ENCODE measurements around the gene AKR1C2.
"Not testable (repeated sequence)": the region's sequence is repeated elsewhere in the genome, so short reads cannot be mapped to it uniquely, and the experiment has no call there.

- TF ChIP-seq CTCF, EP300, POLR2A, POLR2AphosphoS5 (IDR thresholded peaks at IDR 0.05): not testable (repeated sequence)
These were observed 39.9 kb downstream of the AKR1C2 start for GRCh38 chr10:4963815-4964154.
